Stimulated activated CD4-positive, alpha-beta T cell treated with anti-CD3 and anti-CD28 coated beads, Interleukin-2, amount 100 ng/mL, for 4 hours (primary cell): ENCODE measurements around the gene GUK1.
"Not testable (repeated sequence)": the region's sequence is repeated elsewhere in the genome, so short reads cannot be mapped to it uniquely, and the experiment has no call there.

Experiments
- DNase-seq: peaks from one replicate; pipeline ENCODE4 v3.0.0-alpha.2; 2020; ENCODE audit warnings: low read depth

Gene GUK1

DNA sequence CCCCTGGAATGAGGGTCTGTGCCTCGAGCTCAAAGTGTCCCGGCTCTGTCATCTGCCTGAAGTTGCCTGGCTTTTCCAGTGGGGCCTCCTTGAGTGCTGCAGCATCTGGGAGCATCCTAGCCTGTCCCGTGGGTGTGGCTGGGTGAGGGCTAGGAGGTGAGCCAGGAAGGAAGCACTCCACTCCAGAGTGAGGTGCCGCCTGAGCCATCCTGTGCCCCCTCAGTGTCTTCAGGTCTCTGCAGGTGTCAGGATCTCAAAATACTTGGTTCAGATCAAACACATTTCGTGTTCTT lies 37.0 kb downstream of the GUK1 start:
- DNase-seq, result no peak

DNA sequence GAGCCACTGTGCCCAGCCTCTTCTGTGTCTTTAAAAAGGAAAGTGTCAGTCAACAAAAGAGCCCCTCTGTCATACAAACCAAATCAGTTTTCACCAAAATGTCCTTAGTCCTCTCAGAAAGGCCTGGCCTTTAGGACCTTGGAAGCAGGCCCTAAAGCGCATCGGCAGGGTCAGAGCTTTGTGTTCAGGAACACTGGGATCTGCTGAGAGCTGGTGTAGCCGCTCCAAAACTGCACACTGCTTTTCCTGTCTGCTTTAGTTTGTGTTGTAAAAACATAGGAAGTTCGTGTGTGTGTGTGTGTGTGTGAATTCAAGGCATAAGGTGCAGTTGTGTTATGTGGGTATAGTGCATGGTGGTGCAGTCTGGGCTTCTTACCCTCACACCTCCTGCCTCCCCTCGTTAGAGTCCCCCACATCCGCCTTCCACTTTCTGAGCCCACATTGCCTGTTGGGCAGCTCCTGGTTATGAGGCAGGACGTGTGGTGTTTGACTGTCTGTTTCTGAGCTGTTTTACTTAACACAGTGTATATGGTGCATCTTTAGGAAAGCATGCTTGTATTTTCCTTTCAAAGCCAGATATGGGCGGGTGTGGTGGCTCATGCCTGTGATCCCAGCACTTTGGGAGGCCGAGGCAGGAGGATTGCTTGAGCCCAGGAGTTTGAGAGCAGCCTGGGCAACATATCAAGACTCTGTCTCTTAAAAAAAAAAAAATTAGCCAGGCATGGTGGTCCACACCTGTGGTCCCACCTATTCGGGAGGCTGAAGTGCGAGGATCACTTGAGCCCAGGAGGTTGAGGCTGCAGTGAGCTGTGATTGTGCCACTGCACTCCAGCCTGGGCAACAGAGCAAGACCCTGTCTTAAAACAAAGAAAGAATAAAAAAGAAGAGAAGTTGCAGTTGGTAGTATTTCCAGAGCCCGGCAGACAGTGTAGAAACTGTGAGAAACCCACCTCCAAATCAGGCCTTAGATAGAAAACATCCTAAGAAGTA lies 37.9 kb downstream of the GUK1 start:
- DNase-seq, result no peak

- DNase-seq, result no peak
These were observed 38.9 kb downstream of the GUK1 start for GRCh38 chr1:228178737-228179684.

DNA sequence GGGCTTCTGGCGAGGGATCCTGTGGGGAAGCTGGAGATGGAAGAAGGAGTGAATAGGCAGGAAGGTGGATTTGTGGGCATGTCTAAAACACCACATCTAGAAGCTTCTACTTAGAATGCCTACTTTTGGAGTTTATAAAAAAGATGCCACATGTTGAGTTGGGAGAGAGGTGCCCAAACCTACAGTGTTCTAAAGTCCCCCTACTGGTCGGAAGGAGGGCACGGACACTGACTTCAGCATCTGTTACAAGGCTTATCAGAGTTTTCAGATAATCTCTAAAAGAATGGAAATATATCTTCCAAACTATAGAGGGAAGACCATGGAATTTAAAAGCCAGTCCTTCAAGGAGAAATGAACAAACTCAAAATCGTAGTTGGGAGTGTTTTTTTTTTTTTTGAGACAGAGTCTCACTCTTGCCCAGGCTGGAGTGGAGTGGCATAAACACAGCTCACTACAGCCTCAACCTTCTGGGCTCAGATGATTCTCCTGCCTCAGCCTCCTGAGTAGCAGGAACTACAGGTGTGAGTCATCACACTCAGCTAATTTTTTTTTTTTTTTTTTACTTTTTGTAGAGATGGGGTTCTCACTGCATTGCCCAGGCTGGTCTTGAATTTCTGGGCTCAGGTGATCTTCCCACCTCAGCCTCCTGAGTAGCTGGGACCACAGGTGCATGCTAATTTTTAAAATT lies 40.3 kb downstream of the GUK1 start:
- no peak for DNase-seq

DNA sequence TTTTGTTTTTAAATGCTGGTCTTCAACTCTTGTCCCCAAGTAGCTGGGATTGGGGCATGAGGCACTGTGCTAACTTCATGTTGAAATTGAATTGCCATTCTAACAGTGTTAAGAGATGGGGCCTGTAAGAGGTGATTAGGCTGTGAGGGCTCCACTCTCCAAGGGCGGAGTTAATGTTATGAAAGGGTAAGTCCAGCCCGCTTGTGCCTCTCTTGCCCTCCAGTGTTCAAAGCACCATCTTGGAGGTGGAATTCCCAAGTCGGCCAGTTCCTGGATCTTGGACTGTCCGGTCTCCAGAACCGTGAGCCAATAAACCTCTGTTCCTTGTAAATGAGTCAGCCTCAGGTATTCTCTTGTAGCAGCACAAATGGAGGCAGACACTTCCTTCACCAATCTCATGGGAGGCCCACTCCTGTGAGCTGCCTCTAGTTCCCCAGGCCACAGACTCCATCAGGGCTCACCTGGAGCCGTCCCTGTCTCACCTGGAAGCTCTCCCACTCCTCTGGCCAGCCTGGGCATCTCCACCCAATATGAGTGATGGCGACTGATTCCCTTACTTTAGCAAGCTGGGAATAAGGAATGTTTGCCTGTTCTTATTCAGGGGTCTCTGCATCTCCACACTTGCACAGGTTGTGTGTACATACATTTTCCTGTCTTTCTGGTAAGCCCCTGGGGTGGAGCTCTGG lies 41.0 kb downstream of the GUK1 start:
- no peak for DNase-seq

- DNase-seq, result no peak
These were observed 41.6 kb downstream of the GUK1 start for GRCh38 chr1:228181645-228182034.

DNA sequence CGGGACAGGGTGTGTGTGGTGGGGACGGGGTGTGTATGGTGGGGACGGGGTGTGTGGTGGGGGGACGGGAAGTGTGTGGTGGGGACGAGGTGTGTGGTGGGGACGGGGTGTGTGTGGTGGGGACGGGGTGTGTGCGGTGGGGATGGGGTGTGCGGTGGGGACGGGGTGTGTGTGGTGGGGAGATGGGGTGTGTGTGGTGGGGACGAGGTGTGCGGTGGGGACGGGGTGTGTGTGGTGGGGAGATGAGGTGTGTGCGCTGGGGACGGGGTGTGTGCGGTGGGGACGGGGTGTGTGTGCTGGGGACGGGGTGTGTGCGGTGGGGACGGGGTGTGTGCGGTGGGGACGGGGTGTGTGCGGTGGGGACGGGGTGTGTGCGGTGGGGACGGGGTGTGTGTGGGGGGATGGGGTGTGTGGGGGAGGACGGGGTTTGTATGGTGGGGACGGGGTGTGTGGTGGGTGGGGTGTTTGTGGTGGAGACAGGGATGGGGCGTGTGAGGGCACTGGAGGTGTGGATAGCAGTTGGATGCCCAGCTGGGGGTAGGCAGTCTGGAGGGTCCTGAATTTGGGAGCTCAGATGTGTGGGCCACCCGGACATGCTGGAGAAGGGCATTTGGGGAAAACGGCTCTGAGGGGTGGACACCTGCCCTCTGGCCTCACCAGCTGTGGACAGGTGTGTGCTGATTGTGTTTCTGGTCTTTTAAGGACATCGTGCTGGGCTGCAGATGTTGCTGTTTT lies 42.4 kb downstream of the GUK1 start:
- no peak for DNase-seq

DNA sequence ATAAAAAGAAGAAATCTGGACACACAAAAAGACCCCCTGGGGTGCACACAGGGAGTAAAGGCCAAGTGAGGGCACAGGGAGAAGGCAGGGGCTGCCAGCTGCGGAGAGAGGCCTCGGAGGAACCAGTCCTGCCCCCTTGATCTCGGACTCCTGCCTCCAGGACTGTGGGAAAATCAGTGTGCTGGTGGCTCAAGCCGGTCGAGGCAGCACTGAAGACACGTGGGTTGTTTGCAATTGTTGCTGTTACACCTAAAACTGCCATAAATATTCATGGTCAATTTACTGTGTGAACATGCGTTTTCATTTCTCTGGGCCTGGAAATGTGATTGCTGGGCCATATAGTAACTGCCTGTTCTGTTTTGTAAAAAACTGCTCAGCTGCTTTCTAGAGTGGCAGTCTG lies 44.1 kb downstream of the GUK1 start:
- DNase-seq, result no peak

- no peak for DNase-seq
These were observed 45.5 kb downstream of the GUK1 start for GRCh38 chr1:228185641-228185965.

GRCh38 chr1:228188249-228188648 lies 48.2 kb downstream of the GUK1 start:
- not testable (repeated sequence) for DNase-seq

- no peak for DNase-seq
These were observed 50.1 kb downstream of the GUK1 start for GRCh38 chr1:228190182-228190581.

DNA sequence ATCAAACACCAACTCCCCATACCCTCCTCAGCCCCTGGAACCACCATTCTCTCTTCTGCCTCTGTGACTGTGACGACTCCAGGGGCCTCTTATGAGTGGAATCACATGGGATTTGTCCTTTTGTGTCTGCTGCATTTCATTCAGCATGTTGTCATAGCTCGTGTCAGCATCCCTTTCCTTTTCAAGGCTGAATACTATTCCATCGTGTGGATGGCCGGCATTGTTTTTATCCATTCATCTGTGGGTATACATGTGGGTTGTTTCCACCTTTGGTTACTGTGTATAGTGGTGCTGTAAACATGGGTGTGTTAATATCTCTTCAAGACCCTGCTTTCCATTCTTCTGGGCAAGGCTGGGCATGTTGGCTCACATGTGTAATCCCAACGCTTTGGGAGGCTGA lies 50.7 kb downstream of the GUK1 start:
- no peak for DNase-seq

DNA sequence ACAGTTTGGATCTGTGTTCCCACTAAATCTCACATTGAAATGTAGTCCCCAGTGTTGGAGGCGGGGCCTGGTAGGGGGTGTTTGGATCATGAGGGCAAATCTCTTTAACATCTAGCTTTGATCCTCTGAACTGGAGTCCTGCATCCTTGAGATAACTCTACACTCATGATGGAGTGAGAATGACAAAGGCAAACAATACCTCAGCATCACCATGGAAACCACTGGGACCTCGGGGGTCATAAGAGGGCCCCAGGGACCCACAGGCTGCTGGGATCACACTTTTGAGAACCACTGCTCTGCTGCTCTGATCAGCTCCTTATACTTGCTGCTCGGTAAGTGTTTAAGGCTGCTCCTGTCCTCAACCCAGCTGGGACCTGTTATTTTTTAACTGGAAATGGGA lies 54.4 kb downstream of the GUK1 start:
- DNase-seq, result no peak

DNA sequence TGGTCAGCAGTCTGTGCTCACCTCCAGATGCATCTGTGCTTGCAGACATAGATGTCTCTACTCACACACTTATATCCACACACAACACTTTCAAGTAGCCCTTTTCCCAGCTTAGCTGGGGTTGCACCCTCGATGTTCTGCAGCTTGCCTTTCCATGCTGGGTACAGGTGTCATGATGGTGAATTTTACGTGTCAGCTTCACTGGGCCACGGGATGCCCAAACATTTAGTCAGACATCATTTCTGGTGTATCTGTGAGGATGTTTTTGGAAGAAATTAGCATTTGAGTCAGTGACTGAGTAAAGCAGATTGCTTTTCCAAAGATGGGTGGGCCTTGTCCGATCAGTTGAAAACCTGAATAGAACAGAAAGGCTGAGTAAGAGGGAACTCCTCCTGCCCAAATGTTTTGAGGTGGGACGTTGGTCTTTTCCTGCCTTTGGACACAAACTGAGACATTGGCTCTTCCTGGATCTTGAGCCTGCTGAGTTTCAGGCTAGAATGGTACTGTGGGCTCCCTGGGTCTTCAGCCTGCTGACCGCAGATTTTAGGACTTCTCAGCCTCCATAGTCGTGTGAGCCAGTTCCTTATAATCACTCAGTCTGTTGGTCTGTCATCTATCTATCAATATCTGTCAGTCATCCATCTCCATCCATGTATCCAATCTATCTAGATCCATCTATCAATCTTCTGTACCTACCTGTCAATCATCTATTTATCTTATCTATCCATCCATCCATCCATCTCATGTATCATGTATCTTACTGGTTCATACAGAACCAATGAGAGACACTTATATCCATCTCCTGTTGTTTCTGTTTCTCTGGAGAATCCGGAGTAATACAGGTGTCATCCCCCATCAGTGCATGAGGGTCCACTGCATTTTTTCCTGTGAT lies 55.1 kb downstream of the GUK1 start:
- DNase-seq, result no peak

DNA sequence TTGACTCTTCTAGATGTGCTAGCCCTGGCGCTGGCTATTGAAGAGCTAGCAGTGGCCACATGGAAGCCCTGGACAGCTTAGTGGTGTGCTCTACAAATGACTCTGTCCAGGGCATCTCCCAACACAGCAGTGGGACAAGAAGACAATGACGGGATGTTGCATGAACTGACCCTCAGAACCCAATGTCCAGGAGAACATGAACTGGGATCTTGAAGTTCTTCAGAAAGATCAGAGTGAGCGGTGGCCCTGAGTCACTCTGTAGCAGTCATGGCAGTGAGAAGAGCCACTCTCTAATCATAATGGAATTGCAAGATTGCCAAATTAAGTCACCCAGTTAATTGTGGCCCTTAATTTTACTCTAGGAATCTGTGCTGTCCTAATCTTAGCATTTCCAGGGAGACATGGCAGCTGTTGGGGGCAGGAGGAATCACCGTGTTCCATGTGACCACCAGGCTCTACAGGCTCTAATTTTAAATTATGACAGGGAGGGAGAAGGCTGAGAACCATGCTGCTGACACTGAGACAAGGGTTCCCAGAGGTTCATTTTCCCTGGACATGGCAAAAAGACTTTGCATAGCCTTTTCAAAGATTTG lies 57.6 kb downstream of the GUK1 start:
- DNase-seq, result no peak
